HuH-7.5 (cell line): ENCODE data around the gene HINT1.
A peak's percentile ranks its signal among the peaks of the same experiment; 100 is the strongest.
"Not testable (repeated sequence)": the region's sequence is repeated elsewhere in the genome, so short reads cannot be mapped to it uniquely, and the experiment has no call there.

Source experiments
- DNase-seq: peaks from one replicate; pipeline ENCODE4 v3.0.0; 2011; ENCODE audit warnings: low spot score

Gene HINT1

DNA sequence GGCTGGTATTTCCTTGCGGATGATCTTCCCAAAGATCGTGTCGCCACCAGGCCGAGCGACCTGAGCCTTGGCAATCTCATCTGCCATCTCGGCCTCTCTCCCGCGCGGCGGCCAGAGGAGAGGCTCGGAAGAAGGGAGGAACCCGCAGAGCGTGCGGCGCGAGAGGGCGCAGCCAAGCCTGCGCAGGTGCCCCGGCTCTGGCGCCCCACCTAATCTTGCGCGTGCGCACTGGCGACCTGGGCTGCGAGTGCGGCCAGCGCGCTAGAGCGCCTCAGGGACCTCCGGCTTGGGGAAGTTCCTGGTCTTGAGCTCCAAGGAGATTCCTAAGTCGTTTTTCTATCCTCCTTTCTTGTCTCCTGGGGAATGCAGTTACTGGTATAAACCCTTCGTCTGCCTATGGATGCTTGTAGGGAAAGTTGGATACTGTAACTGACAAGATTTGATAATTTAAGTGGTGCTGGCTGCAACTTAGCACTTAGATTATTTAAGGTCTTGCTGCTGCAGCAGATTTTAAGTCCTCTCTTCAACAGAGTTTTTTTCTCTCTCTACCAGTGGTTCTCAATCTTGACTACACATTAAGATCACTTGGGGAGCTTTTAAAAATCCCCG is at the start of gene HINT1:
Gene HINT1, minus strand, starts transcription at position 138 of the 609 bp plus-strand sequence. Its CDS starts 51 bp downstream, at position 87.
- peak; percentile 91 for DNase-seq

DNA sequence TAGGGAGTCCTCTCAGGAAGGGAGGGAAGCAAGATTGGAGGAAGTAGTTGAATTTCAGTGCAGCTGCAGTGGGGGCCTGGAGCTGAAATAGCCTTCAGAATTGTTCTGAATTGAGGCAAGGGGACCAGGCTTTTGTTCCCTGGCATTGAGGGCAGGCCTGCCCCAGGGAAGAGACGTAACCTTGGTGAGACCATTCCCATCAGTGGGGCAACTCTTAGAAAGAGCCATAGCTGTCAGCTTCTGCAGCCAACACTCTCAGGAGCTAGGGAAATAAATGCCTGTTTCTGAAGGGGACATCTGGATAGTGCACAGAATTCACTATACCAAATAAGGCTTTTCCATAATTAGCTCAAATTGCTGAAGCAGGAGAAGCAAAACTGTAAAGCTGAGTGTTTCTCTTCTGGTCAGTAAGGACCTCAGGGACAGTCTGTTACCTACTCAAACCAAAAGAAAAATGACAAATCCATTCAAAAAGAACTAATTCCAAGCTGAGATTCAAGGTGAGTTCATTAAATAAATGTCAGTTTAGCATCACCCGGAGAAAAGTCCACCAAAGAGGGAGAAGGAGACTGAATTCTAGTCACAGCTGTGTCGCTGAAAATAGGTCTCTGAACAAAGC is 49.7 kb upstream of the HINT1 start:
- no peak for DNase-seq

DNA sequence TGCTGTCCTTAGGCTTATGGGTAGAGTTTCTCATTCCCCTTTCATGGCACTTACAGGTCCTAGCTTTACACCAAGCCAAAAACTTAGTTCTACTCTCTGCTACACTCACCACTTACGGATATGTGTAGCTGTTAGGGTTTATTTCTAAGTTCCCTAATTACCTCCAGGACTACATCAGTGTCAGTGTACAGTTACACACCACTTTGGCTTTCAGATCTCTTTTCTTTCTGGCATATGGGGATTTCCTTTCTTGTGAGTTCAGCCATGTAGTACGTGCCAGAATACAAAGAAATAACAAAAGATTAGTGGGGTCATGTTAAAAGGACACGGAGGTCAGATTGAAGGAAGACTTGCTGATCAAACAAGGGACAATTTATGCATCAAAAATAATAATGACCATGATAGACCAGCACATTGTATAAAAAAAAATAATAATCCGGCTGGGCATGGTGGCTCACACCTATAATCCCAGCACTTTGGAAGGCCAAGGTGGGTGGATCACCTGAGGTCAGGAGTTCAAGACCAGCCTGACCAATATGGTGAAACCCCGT is 47.5 kb upstream of the HINT1 start:
- DNase-seq: no peak

DNA sequence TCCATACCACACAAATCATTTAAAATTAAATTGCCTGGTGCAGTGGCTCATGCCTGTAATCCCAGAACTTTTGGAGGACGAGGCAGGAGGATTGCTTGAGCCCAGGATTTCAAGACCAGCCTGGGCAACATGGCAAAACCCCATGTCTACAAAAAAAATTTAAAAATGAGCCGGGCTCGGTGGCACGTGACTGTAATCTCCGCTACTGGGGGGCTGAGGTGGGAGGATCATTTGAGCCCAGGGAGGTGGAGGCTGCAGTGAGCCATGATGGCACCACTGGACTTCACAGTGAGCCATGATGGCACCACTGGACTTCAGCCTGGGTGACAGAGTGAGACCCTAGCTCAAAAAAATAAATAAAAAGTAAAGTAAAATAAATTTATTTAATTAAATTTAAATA is 46.6 kb upstream of the HINT1 start:
- no peak for DNase-seq

DNA sequence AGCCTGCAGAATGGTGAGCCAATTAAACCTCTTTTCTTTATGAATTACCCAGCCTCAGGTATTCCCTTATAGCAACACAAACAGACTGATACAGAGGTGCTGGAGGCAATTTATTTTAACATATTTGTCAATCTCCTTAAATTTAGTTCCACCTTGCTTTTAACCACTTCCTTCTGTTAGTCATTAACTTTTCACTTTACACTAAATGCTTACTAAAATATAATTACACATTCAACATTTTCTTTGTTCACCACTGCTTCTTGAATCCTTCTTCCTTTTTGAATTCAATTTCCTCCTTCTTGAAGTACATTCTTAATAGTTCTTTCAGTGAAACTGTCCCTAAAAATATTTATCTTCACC is 45.1 kb upstream of the HINT1 start:
- DNase-seq: no peak

DNA sequence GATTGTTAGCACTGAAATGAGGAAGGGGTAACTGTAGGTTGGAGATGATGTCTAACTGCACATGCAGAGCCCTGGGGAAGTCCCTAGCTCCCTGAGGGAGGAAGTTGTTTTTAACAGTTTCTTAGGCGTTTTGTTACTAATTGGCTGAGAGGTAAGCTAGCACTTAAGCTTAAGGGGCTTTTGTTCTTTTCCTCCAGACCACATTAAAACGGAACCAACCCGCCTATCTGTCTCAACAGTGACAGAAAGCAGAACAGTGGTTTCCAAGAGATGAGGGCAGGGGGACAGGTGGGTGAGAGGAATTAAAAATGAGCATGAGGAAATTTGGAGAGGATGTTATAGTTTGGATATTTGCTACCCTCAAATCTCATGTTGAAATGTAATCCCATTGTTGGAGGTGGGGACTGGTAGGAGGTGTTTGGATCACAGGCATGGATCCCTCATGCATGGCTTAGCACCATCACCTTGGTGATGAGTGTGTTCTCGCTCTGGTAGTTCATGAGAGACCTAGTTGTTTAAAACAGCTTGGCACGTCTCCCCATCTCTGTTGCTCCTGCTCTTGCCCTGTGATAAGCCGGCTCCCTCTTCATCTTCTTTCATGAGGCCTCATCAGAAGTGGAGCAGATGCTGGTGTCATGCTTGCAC is 44.6 kb upstream of the HINT1 start:
- no peak for DNase-seq

DNA sequence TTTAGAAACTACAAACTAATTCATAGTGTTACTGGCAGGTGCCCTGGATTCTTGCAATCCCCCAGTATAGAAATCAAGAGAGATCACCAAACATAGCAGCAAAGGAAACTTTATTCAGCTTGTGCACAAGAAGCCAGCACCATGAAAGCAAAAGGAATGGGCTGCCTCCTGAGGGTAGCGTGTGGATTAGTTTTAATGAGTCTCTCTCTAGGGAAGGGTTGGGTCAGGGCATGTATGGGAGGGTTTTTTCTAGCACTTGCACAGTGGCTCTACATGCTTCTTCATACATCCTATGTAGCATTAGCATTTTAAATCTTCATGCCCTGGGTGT is 44.1 kb upstream of the HINT1 start:
- DNase-seq: no peak

DNA sequence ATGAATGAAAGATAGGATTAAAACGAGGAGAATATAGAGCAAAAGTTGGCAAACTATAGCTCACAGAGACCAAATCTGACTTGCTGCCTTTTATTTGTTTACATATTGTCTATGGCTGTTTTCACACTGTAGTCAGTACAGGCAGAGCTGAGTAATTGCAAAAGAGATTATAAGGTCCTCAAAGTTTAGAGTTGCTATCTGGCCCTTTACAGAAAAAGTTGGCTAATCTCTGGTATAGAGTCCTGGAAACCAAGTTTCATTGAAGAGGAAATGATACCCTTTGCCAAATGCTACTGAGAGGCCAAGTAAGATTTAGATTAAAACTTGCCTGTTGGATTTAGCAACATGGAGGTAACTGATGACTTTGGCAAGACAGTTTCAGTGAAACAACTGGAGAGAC is 41.7 kb upstream of the HINT1 start:
- DNase-seq: no peak

DNA sequence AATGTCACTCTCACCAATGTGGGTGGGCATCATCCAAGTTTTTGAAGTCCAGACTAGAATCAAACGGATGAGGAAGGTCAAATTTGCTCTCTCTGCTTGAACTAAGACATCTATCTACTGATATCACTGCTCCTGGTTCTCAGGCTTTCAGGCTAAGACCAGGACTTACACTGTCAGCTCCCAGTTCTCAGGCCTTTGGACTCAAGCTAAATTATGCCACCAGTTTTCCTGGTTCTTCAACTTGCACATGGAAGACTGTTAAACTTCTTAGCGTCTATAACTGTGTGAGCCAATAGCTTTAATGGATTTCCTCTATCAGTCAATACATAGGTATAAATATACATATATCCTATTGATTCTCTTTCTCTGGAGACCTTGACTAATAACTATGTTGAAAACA is 41.0 kb upstream of the HINT1 start:
- no peak for DNase-seq

DNA sequence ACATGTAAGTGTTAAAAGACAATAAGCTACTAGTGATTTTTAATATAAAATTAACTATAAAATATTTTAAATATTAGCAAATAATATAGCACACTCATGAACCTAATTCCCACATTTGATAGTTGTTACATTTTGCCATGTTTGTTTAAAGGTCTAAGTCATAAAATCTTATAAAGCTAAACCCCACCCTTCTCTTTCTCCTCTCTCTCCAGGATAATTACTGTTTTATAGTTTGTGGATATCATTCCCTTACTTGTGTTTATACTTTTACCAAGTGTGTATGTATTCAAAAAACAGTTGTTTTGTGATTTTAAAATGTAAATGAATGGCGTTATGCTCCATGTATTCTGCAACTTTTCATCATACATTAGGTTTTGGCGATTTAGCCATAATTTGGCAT is 39.9 kb upstream of the HINT1 start:
- DNase-seq: no peak

DNA sequence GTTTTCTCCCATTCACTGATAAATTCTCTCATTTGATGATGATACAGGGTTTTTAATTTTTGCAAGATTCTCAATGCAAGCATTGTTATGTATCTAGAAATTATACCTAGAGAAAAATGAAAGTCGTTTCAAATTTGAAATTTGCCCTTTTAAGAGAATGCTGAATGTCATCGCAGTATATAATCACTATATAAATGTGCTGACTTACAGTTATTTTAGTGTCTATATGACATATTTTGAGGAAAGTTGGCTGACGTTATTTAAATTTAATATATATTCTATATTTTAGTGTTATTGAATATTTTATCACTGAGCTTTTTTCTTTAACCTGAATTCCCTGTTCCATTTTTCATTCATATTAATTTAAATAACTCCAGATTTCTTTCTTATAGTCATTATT is 35.5 kb upstream of the HINT1 start:
- no peak for DNase-seq

DNA sequence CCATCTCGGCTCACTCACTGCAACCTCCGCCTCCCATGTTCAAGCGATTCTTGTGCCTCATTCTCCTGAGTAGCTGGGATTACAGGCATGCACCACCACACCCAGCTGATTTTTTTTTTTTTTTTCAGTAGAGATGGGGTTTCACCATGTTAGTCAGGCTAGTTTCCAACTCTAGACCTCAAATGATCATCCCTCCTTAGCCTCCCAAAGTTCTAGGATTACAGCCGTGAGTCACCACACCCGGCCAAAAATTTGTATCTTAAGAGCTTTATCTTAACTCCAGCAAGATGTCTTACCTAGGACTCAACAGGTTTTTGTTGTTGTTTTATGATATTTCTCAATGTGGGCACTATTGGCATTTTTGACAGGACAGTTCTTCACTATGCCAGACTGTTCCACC is 33.6 kb upstream of the HINT1 start:
- DNase-seq: no peak

DNA sequence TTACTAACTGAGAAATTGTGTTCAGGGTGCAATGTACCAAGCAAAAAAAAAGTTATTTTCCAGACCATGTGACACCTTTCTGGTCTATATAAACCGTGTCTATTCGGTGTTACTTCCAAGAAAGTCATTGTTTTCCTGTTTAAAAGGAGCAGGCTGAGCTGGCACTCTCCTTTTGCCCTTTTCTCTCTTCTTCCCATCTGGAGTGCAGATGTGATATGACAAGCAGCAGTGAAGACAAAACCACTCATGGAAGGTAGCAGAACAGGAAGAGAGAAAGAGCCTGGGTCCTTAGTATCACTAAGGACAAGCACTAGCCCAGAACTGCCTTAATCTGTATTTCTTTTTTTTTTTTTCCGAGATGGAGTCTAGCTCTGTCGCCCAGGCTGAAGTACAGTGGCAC is 31.3 kb upstream of the HINT1 start:
- no peak for DNase-seq

DNA sequence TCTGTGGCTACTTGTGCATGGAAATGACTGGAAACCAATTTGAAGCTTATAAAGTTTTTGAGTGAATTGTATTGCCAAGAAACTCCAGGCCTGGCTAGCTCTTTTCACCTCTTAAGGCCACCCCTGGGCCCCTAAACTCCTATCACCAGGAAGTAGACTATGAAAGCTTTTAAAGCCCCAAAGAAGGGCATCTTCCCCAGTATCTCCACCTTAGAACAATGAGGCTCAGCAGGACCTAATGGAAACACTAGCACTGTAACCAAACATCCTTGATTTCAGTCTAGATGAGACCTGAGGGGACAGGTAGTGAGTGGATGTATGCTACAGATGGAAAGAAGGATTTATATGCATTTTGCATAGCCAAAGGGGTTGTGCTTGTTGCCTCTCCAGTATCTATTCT is 30.6 kb upstream of the HINT1 start:
- DNase-seq: no peak

DNA sequence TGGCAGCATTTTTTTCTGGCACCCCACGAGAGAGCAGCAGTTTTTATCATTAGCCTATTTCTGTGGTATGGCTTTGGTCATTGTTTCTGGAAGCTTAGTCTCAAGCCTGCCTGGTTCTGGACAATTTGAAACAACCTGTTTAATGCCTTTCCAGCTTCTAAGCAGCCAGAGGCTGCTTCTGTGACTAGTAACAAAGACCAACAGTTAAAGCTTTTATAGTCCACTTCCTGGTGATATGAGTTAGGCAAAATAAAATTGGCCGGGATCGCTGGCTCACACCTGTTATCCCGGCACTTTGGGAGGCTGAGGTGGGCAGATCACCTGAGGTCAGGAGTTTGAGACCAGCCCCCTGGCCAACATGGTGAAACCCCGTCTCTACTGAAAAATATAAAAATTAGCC is 29.7 kb upstream of the HINT1 start:
- no peak for DNase-seq

DNA sequence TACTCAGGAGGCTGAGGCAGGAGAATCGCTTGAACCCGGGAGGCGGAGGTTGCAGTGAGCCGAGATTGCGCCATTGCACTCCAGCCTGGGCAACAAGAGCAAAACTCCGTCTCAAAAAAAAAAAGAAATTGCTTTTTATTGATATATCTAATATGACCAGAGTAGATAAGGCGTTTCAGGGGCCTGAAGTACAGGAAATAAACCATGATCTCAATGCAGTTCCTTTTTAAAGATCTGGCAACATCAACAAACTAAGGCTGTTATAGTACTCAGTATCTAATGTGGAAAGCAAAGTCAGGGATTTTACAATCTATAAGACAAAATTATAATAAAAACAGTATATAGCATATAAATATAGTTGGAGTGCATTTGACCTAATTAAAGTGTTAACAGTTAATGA is 28.8 kb upstream of the HINT1 start:
- DNase-seq: not testable (repeated sequence)

DNA sequence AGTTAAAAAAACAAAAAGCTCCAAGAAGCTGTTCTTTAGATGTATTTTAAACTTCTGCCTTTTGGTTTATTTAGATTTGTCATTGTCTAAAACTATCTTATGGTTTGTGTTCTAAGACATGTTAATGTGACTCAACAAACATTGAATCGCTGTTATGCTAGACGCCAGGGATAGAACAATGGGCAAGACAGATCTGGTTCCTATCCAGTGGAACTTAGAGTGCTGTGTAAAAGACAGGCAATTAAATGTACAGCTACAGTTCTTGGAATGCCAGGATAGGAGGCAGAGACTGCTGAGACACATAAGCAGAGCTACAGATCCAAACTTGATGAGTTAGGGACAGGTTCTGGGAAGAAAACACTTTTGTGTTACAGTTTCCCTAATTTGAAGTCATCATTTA is 28.1 kb upstream of the HINT1 start:
- no peak for DNase-seq

DNA sequence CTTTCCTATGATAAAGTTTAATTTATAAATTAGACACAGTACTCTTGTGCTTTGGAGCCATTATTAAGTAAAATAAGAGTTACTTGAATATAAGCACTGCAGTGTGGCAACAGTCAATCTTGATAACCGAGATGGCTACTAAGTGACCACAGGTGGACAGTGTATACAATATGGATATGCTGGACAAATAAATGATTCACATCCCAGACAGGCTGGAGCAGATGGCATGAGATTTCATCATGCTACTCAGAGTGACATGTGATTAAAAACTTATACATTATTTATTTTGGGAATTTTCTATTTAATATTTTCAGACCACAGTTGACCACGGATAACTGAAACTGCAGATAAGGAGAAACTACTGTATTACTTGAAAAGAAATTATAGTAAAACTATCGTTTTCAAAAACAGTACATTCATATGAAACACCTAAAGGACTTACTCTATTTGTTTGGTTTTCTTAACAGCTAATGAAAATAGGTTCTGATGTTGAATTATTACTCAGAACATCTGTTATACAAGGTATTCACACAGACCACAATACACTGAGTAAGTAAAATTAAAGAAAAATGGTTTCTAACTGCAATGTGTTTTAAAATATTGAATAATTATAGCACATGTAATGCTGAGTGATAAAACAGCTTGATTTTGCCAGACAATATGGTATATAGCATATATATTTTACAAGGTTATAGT is 21.7 kb upstream of the HINT1 start:
- DNase-seq: no peak

DNA sequence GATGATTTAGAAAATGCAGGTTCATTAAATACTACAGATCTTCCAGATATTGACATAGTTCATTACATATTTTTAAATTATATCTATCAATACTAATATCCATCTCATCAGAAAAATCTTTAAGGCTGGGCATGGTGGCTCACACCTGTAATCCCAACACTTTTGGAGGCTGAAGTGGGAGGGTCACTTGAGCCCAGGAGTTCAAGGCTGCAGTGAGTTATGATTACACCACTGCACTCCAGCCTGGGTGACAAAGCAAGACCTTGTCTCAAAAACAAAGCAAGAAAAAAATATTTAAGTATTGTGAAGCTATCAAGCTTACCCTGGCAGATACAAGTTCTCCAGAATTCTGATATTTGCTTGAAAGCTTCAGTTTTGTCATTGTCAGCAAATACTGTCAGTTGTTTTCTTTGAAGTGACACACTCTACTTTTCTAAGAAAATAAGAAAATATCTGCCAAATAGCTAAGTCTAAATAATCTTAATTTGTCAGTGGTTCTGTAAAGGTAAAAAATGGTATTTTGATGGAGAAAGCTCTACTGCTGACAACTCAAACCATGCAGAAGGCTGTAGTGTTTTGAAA is 20.6 kb upstream of the HINT1 start:
- DNase-seq: no peak

DNA sequence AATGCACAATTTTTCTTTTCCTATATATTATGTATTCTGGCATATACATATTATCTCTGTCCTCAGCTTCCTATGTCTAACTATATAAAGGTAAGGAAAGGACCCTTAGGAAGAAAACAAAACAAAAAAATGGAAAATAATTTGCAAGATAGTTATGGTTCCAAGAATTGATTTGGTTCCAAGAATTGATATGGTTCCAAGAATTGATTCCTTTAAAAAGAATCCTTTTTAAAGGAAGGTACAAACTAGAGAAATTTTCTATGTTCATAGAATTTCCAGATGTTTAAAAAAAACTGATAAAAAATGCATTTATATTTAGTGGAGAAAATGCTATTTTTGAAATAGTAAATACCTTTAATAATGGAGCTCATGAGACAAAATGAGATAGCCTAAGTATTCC is 17.8 kb upstream of the HINT1 start:
- DNase-seq: no peak

DNA sequence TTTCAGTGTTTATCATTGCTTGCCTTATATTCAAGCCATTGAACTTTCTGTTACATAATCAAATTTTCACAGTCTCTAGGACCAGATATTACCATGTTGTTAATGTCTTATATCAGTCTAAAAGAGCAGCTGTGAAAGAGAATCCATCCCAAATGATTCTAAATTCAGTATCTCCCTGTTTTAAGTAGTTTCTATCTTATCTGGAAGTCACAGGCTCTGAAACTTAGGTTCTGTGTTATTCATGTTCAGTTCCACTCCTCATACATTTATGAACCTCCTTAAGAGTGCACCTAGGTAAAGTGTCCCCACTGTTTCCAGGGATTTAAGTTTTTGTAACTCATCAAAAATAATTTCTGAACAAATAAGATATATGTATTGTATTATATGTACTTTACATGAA is 15.4 kb upstream of the HINT1 start:
- no peak for DNase-seq

DNA sequence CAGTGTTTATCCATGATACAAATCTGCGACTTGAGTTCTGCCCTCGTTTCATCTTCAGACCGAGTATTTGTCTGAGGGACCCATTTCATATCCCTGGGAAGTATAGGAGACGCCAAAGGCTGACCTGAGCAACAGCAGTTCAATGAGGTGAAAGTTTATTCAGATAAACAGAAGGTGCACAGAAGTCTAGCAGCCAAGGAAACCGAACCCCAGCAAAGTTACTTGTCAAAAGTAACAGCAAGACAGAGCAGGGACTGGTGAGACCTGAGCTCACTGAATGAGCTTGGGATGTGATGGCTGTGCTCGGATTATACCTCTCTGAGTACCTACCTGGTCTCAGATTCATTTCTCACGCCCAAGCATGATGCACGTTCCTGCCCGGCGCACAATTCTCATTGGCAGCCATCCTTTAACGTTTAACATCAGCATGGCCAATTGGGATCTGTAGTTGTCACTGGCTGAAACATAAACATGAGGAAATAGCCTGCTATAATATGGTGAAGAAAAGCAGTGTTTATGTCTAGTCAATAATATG is 6.3 kb upstream of the HINT1 start:
- DNase-seq: no peak
